C4-2B (cell line): ENCODE measurements around the gene HOXD9.

ENCODE experiments used
- CTCF ChIP-seq: fragments of 450-650 bp; conservative IDR thresholded peaks from 2 replicates; pipeline ENCODE4 v1.5.1; 2017; ENCODE audit warnings: mild to moderate bottlenecking
- ZFX ChIP-seq: fragments of 450-650 bp; IDR thresholded peaks from 2 replicates; pipeline ENCODE4 v1.6.1; 2017

- TF ChIP-seq CTCF (peak; percentile 80), ZFX (no peak)
Observed at GRCh38 chr2:176118601-176119339, 3.7 kb upstream of the HOXD9 start.
